Upper lobe of left lung (tissue), 6 donors: Measurements from ENCODE around the gene SELENOH. TPM values are rescaled to one million over a fixed set of nuclear protein-coding genes. Genes with fewer than 3 reads are reported as not detected.

Experiments
- ATAC-seq, 2 donors: fragments of 200-7000 bp; cut with Tn5 transposase; one replicate each; pipeline ENCODE4 v1.9.1; 2022; ENCODE audit warnings: mild to moderate bottlenecking in 2 of 2, moderate library complexity in 2 of 2; ENCODE audit not compliant: low FRiP score in 2 of 2
- DNase-seq, 2 donors: peaks; one replicate each; pipeline ENCODE4 v3.0.0-alpha.2; 2019 to 2020
- H3K27ac ChIP-seq, 4 donors: fragments of 200-600 bp; sonication (generic); one replicate each; pipeline ENCODE4 v1.5.1; 2016 to 2019
- H3K27me3 ChIP-seq, 4 donors: fragments of 200-600 bp; sonication (generic); one replicate each; pipeline ENCODE4 v1.5.1; 2017 to 2019
- H3K36me3 ChIP-seq, 4 donors: fragments of 200-600 bp; sonication (generic); one replicate each; pipeline ENCODE4 v1.5.1; 2016 to 2019
- H3K4me1 ChIP-seq, 4 donors: fragments of 200-600 bp; sonication (generic); one replicate each; pipeline ENCODE4 v1.5.1; 2018 to 2019
- H3K4me3 ChIP-seq, 4 donors: fragments of 200-600 bp; sonication (generic); one replicate each; pipeline ENCODE4 v1.5.1; 2017 to 2019; ENCODE audit warnings: mild to moderate bottlenecking in 2 of 4, moderate library complexity in 1 of 4
- H3K9me3 ChIP-seq, 4 donors: fragments of 200-600 bp; sonication (generic); one replicate each; pipeline ENCODE4 v1.5.1; 2018 to 2019
- EP300 ChIP-seq, 4 donors: sonication (generic); formaldehyde crosslinking; IDR thresholded peaks; one replicate each; pipeline ENCODE4 v1.5.1; 2017; ENCODE audit warnings: antibody characterized with exemption in 4 of 4, control low read depth in 2 of 4
- POLR2A ChIP-seq, 4 donors: fragments of 450-650 bp; IDR thresholded peaks; one replicate each; pipeline ENCODE4 v1.5.1; 2016 to 2017; ENCODE audit warnings: antibody characterized with exemption in 4 of 4, mild to moderate bottlenecking in 2 of 4
- POLR2AphosphoS5 ChIP-seq, 2 donors: sonication (generic); formaldehyde crosslinking; IDR thresholded peaks; one replicate each; pipeline ENCODE4 v1.5.1; 2017; ENCODE audit warnings: antibody characterized with exemption in 2 of 2
- WGBS, 2 donors: methylation state at CpG; one replicate each; pipeline ENCODE4 v1.1.5; 2017 to 2018; 5-methylcytosine and 5-hydroxymethylcytosine counted together
- total RNA-seq, 6 donors: library from RNA; depleted of rRNA in 4 of 6; stranded (reverse); fragments of >200 nt in 4 of 6; gene quantifications; one replicate each; pipeline versions ENCODE4 v1.1.0 to v1.2.1, GENCODE V29; 2016 to 2021
- TF ChIP-seq, protein P1 (sequence below), 6 experiments: fragments of 450-650 bp in 4 of 6; fragments of 200-600 bp in 2 of 6; sonication (generic) in 2 of 6; IDR thresholded peaks; one replicate each; pipeline ENCODE4 v1.5.1; 2016 to 2019; ENCODE audit warnings: antibody characterized with exemption in 6 of 6
- donor health status: DM: no; HTN: no; CAD: no; lungs with moderate emphysema.
- donor health status: DM: no; HTN: yes; CAD: no; lungs with severe emphysema.

Gene SELENOH
- total RNA-seq, 6 donors from 2014 or later: 56.6 to 138 (median 120) TPM

GRCh38 chr11:57778318-57779037, 37.2 kb downstream of the SELENOH start:
- H3K4me3 ChIP-seq: peak overlapping the region in 2 of 4 donors; percentile 25 to 26
- no peaks in the 10 kb centered on the region for H3K9me3 ChIP-seq
- peak in 1 of 2 donors; percentile 91 for DNase-seq
- 13 to 19% methylated on average over 6 of the region's 6 CpGs for WGBS, 2 donors
- peak; percentile 91 to 94 for ATAC-seq
- peaks cover 90 to 100% (median 96%) of the 10 kb centered on the region in 4 donors for H3K4me1 ChIP-seq
- TF ChIP-seq EP300 (IDR thresholded peaks at IDR 0.05) (peak in 1 of 4 donors; percentile 36), POLR2A (IDR thresholded peaks at IDR 0.05) (peak in 1 of 4 donors; percentile 59), POLR2AphosphoS5 (IDR thresholded peaks at IDR 0.05) (peak; percentile 78 to 89)
- TF ChIP-seq, protein P1, sequence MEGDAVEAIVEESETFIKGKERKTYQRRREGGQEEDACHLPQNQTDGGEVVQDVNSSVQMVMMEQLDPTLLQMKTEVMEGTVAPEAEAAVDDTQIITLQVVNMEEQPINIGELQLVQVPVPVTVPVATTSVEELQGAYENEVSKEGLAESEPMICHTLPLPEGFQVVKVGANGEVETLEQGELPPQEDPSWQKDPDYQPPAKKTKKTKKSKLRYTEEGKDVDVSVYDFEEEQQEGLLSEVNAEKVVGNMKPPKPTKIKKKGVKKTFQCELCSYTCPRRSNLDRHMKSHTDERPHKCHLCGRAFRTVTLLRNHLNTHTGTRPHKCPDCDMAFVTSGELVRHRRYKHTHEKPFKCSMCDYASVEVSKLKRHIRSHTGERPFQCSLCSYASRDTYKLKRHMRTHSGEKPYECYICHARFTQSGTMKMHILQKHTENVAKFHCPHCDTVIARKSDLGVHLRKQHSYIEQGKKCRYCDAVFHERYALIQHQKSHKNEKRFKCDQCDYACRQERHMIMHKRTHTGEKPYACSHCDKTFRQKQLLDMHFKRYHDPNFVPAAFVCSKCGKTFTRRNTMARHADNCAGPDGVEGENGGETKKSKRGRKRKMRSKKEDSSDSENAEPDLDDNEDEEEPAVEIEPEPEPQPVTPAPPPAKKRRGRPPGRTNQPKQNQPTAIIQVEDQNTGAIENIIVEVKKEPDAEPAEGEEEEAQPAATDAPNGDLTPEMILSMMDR (IDR thresholded peaks at IDR 0.05): no peak
- H3K27me3 ChIP-seq: no peaks in the 10 kb centered on the region
- no peaks in the 10 kb centered on the region for H3K36me3 ChIP-seq
- H3K27ac ChIP-seq: peak overlapping the region; percentile 84 to 93 (median 87)

GRCh38 chr11:57779276-57779675, 38.0 kb downstream of the SELENOH start:
- Histone ChIP-seq H3K4me3 (peak overlapping the region in 2 of 4 donors; percentile 4 to 26), H3K27me3 (no peaks in the 10 kb centered on the region), H3K4me1 (peaks cover 90 to 100% (median 96%) of the 10 kb centered on the region in 4 donors), H3K36me3 (no peaks in the 10 kb centered on the region), H3K27ac (peak overlapping the region; percentile 84 to 93 (median 87)), H3K9me3 (no peaks in the 10 kb centered on the region)
- no peak for DNase-seq
- WGBS, 2 donors: 35 to 39% methylated on average over 1 of the region's 1 CpG
- peak in 1 of 2 donors; percentile 46 for ATAC-seq
- TF ChIP-seq, protein P1 (IDR thresholded peaks at IDR 0.05): peak in 2 of 6 experiments; percentile 18 to 33
- TF ChIP-seq POLR2AphosphoS5 (IDR thresholded peaks at IDR 0.05) (peak in 1 of 2 donors; percentile 38), POLR2A (IDR thresholded peaks at IDR 0.05) (no peak), EP300 (IDR thresholded peaks at IDR 0.05) (no peak)

DNA sequence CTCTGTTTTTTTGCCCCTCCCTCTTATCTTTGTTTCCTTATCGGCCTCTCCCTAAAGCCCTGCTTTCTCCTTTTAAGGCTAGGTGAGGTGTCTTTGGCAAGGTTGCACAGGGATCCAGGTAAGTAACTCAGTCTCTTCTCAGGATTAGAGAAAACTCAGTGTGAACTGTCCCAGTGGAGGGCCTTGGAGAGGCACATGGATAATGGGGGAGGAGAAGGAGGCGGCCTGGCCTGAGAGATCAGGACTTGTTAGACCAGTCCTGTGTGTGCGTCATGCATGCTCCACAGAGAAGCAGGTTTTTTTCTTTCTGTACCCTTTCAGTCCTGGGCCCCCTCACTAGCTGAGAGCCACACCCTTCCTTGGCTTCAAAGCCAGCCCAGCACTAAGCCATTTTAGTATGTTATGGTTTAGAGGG, 40.2 kb downstream of the SELENOH start:
- H3K4me3 ChIP-seq: no peak overlapping the region
- H3K27me3 ChIP-seq: no peaks in the 10 kb centered on the region
- TF ChIP-seq POLR2A (IDR thresholded peaks at IDR 0.05): peak in 1 of 4 donors; percentile 29
- TF ChIP-seq EP300 (IDR thresholded peaks at IDR 0.05): peak in 2 of 4 donors; percentile 19 to 79
- TF ChIP-seq POLR2AphosphoS5 (IDR thresholded peaks at IDR 0.05): peak; percentile 61 to 62
- TF ChIP-seq, protein P1 (IDR thresholded peaks at IDR 0.05): no peak
- DNase-seq: peak in 1 of 2 donors; percentile 92
- ATAC-seq: peak; percentile 40 to 90
- WGBS, 2 donors: 40 to 52% methylated on average over 3 of the region's 3 CpGs
- H3K9me3 ChIP-seq: no peaks in the 10 kb centered on the region
- H3K4me1 ChIP-seq: peaks cover 90 to 100% (median 96%) of the 10 kb centered on the region in 4 donors
- H3K36me3 ChIP-seq: no peaks in the 10 kb centered on the region
- peak overlapping the region; percentile 80 to 93 (median 84) for H3K27ac ChIP-seq

DNA sequence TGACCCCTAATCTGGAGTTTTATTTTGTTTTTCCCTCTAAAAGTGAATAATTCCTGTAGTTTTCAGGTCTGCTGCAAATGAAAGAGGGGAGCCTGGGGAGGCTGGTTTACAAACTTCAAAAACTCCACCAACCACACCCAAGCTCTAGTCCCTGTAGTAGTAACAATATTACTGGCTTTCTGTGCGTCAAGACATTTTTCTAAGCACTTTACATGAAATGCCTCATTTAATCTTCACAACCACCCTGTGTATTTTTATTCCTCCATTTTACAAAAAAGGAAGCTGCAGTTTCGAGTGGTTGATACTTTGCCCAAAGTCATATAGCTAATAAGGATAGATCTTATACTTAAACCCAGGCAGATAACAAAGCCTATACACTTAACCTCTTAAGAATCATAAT, 43.8 kb downstream of the SELENOH start:
- H3K27ac ChIP-seq: peak overlapping the region in 2 of 4 donors; percentile 85 to 93
- TF ChIP-seq, protein P1 (IDR thresholded peaks at IDR 0.05): no peak
- TF ChIP-seq EP300 (IDR thresholded peaks at IDR 0.05) (no peak), POLR2A (IDR thresholded peaks at IDR 0.05) (no peak), POLR2AphosphoS5 (IDR thresholded peaks at IDR 0.05) (no peak)
- WGBS, 2 donors: 49 to 69% methylated on average over 2 of the region's 2 CpGs

More for the DNA sequence above, 43.8 kb downstream of the SELENOH start:
- H3K36me3 ChIP-seq: no peaks in the 10 kb centered on the region
- no peaks in the 10 kb centered on the region for H3K9me3 ChIP-seq
- DNase-seq (no peak), ATAC-seq (no peak)
- H3K27me3 ChIP-seq: no peaks in the 10 kb centered on the region
- peaks cover 90 to 97% (median 95%) of the 10 kb centered on the region in 4 donors for H3K4me1 ChIP-seq
- no peak overlapping the region for H3K4me3 ChIP-seq
